Heart left ventricle (tissue), 16 donors: ENCODE measurements around the gene ZNF835. TPM values are rescaled to one million over a fixed set of nuclear protein-coding genes. Genes with fewer than 3 reads are reported as not detected.
"Not testable (repeated sequence)": the region's sequence is repeated elsewhere in the genome, so short reads cannot be mapped to it uniquely, and the experiment has no call there.

Experiments
- ATAC-seq, 4 donors: fragments of 200-7000 bp; cut with Tn5 transposase; one replicate each; pipeline ENCODE4 v1.9.1; 2020 to 2022; ENCODE audit warnings: moderate library complexity in 4 of 4, mild to moderate bottlenecking in 3 of 4, moderate number of reproducible peaks in 1 of 4
- DNase-seq, 5 donors: peaks; one replicate each; pipeline ENCODE4 v3.0.0-alpha.2; 2020
- H3K27ac ChIP-seq, 12 donors: fragments of 200-600 bp; sonication (generic) in 4 of 12; one replicate each; pipeline versions ENCODE4 v1.5.0 to v1.8.0; 2016 to 2022; ENCODE audit warnings: mild to moderate bottlenecking in 2 of 12
- H3K27me3 ChIP-seq, 9 donors: fragments of 200-600 bp; sonication (generic) in 2 of 9; one replicate each; pipeline versions ENCODE4 v1.5.1 to v1.8.0; 2016 to 2022; ENCODE audit warnings: mild to moderate bottlenecking in 3 of 9
- H3K36me3 ChIP-seq, 9 donors: fragments of 200-600 bp; sonication (generic) in 2 of 9; one replicate each; pipeline versions ENCODE4 v1.5.0 to v1.8.0; 2018 to 2022; ENCODE audit warnings: mild to moderate bottlenecking in 2 of 9
- H3K4me1 ChIP-seq, 12 donors: fragments of 200-600 bp; sonication (generic) in 4 of 12; one replicate each; pipeline versions ENCODE4 v1.5.0 to v1.8.0; 2016 to 2022; ENCODE audit warnings: mild to moderate bottlenecking in 3 of 12
- H3K4me3 ChIP-seq, 12 donors: fragments of 200-600 bp; sonication (generic) in 4 of 12; one replicate each; pipeline versions ENCODE4 v1.5.0 to v1.8.0; 2017 to 2022; ENCODE audit warnings: mild to moderate bottlenecking in 9 of 12, moderate library complexity in 4 of 12
- H3K9me3 ChIP-seq, 12 donors: fragments of 200-600 bp; sonication (generic) in 4 of 12; one replicate each; pipeline versions ENCODE4 v1.5.0 to v1.8.0; 2016 to 2022; ENCODE audit warnings: mild to moderate bottlenecking in 1 of 12
- POLR2A ChIP-seq, 2 donors: fragments of 450-650 bp; IDR thresholded peaks; one replicate each; pipeline ENCODE4 v1.6.1; 2017; ENCODE audit warnings: antibody characterized with exemption in 2 of 2, mild to moderate bottlenecking in 2 of 2, moderate library complexity in 2 of 2
- WGBS, 4 donors: extraction: QIAGEN DNeasy Blood & Tissue Kit in 2 of 4; methylation state at CpG; one replicate each; pipeline versions ENCODE4 v1.1.5 to v1.1.7; 2013 to 2018; 5-methylcytosine and 5-hydroxymethylcytosine counted together
- intact Hi-C, 10 donors: fragments of 100-400 bp; cut with DNase I; formaldehyde crosslinking; loops; one replicate each; pipeline versions ENCODE4 v1.11.1 to v1.14.2; 2022
- polyA plus RNA-seq, 2 donors: library from polyadenylated mRNA; stranded (reverse); fragments of 200-250 nt; gene quantifications; one replicate each; pipeline ENCODE4 v1.2.3, GENCODE V29; 2013
- total RNA-seq, 9 donors: library from RNA; depleted of rRNA in 2 of 9; stranded (reverse); fragments of >200 nt in 2 of 9; fragmentation: NEBNext Ultra II Directional in 3 of 9; extraction: Animal tissue kit (Norgen Biotek cat#: 25700) in 3 of 9; gene quantifications; one replicate each; pipeline versions ENCODE4 v1.1.0 to v1.2.4, GENCODE V29; 2016 to 2023
- TF ChIP-seq, protein P1 (sequence below), 12 donors: fragments of 200-600 bp; sonication (generic) in 4 of 12; IDR thresholded peaks; one replicate each; pipeline versions ENCODE4 v1.5.0 to v1.8.0; 2018 to 2022; ENCODE audit warnings: antibody characterized with exemption in 12 of 12, mild to moderate bottlenecking in 5 of 12
- donor health status: ischemic (EF 13 %, LVEDD 7.1; RV severe dilation, severe dysfunction).
- donor health status: healthy with polysubstance abuse.
- donor health status: DM: no; HTN: yes; CAD: no.
- donor health status: DM: no; HTN: no; CAD: no.
- donor health status: ischemic (EF 25% LVEDD 6.9; RV normal size, moderate dysfunction).
- donor health status: ischemic (EF 25% LVEDD 5.7; RV mildly dilated, moderate dysfunction).
- donor health status: healthy.
- donor health status: DM: yes; HTN: yes; CAD: no.
- donor health status: ischemic (EF 35%, LVEDD 5.7; RV mildly dilated, moderate dysfunction).
- donor health status: nonischemic (EF 11% LVEDD 7.7; RV severe dilation, severe dysfunction).
- donor health status: DM: yes; HTN: yes; CAD: no.
- donor health status: PGD.
- donor health status: ischemic (EF 29% LVEDD 5.4; RV normal size, mild dysfunction).
- donor health status: nonischemic (EF 23%, LVEDD 6.1; RV moderate dilation, normal function).

ZNF835 gene
- total and polyA plus RNA-seq, 11 donors: 1.2 to 16.0 (median 4.7) TPM

DNA sequence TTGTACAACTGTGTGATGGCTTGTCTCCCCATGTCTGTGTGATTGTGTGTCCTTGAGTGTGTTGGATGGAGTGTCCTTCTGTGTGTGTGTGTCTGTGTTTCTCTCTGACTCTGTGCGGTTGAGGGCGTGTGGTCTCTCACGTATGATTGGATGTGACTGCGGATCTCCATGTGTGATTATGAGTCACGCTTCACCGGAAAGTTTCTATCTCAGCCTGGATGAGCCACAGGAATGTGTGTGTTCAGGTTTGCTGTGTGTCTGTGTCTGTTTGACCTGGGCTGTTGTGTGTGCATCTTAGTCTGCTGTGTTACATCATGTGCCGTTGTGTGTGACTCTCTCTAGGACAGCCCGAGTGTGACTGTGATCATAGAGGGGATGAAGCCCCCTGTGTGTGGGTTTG is 15.5 kb upstream of the ZNF835 start:
- H3K36me3 ChIP-seq: no peaks in the 10 kb centered on the region
- ATAC-seq: no peak
- no peaks in the 10 kb centered on the region for H3K9me3 ChIP-seq
- no peak overlapping the region for H3K4me3 ChIP-seq
- intact Hi-C loops: no loop called here
- no peaks in the 10 kb centered on the region for H3K27me3 ChIP-seq
- DNase-seq: no peak
- no peak overlapping the region for H3K27ac ChIP-seq
- no peak for TF ChIP-seq POLR2A (IDR thresholded peaks at IDR 0.05)
- TF ChIP-seq, protein P1, sequence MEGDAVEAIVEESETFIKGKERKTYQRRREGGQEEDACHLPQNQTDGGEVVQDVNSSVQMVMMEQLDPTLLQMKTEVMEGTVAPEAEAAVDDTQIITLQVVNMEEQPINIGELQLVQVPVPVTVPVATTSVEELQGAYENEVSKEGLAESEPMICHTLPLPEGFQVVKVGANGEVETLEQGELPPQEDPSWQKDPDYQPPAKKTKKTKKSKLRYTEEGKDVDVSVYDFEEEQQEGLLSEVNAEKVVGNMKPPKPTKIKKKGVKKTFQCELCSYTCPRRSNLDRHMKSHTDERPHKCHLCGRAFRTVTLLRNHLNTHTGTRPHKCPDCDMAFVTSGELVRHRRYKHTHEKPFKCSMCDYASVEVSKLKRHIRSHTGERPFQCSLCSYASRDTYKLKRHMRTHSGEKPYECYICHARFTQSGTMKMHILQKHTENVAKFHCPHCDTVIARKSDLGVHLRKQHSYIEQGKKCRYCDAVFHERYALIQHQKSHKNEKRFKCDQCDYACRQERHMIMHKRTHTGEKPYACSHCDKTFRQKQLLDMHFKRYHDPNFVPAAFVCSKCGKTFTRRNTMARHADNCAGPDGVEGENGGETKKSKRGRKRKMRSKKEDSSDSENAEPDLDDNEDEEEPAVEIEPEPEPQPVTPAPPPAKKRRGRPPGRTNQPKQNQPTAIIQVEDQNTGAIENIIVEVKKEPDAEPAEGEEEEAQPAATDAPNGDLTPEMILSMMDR (IDR thresholded peaks at IDR 0.05): no peak
- H3K4me1 ChIP-seq: no peaks in the 10 kb centered on the region
- 71 to 77% (median 71%) methylated on average over 7 to 8 of the region's 8 CpGs for WGBS, 4 donors

DNA sequence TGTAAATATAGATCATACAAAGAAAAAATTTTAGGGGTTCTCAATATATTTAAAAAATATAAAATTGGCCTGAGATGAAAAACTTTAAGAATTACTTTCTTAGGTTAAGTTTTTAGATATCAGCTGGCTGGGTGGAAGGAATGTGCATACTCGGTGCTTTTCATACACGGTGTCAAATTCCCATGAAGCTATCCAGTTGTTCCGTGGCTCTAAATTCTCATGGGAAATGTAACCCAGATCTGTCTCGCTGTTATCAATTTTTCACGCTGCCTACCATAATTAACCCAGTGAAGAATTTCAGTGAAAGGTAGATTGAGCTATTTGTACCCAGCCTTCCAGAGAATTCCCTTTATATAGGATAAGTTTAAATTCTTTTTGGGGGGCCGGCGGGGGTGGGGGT is 11.6 kb upstream of the ZNF835 start:
- Histone ChIP-seq H3K4me3 (no peak overlapping the region), H3K4me1 (no peaks in the 10 kb centered on the region), H3K36me3 (no peaks in the 10 kb centered on the region), H3K27me3 (no peaks in the 10 kb centered on the region), H3K27ac (no peak overlapping the region), H3K9me3 (no peaks in the 10 kb centered on the region)
- ATAC-seq: no peak
- intact Hi-C loops: no loop called here
- no peak for TF ChIP-seq POLR2A (IDR thresholded peaks at IDR 0.05)
- TF ChIP-seq, protein P1 (IDR thresholded peaks at IDR 0.05): no peak
- no peak for DNase-seq
- WGBS, 4 donors: 31 to 44% (median 33%) methylated on average over 7 of the region's 7 CpGs

- intact Hi-C loops: no loop called here
- ATAC-seq (no peak), DNase-seq (no peak)
- H3K4me3 ChIP-seq: no peak overlapping the region
- H3K4me1 ChIP-seq: no peaks in the 10 kb centered on the region
- no peak overlapping the region for H3K27ac ChIP-seq
- 60 to 74% (median 65%) methylated on average over 8 of the region's 8 CpGs for whole genome bisulfite sequencing, 4 donors
- H3K27me3 ChIP-seq: no peaks in the 10 kb centered on the region
- TF ChIP-seq POLR2A (IDR thresholded peaks at IDR 0.05): no peak
- TF ChIP-seq, protein P1 (IDR thresholded peaks at IDR 0.05): no peak
- no peaks in the 10 kb centered on the region for H3K9me3 ChIP-seq
- no peaks in the 10 kb centered on the region for H3K36me3 ChIP-seq
Measured at GRCh38 chr19:56681702-56682101, 10.1 kb upstream of the ZNF835 start.

GRCh38 chr19:56678205-56678604 is 6.6 kb upstream of the ZNF835 start:
- Histone ChIP-seq H3K27ac (no peak overlapping the region), H3K27me3 (no peaks in the 10 kb centered on the region), H3K4me1 (no peaks in the 10 kb centered on the region), H3K36me3 (no peaks in the 10 kb centered on the region), H3K4me3 (no peak overlapping the region), H3K9me3 (no peaks in the 10 kb centered on the region)
- intact Hi-C loops: no loop called here
- 71 to 86% (median 83%) methylated on average over 8 of the region's 8 CpGs for WGBS, 4 donors
- DNase-seq (no peak), ATAC-seq (no peak)
- TF ChIP-seq POLR2A (IDR thresholded peaks at IDR 0.05): no peak
- TF ChIP-seq, protein P1 (IDR thresholded peaks at IDR 0.05): no peak

DNA sequence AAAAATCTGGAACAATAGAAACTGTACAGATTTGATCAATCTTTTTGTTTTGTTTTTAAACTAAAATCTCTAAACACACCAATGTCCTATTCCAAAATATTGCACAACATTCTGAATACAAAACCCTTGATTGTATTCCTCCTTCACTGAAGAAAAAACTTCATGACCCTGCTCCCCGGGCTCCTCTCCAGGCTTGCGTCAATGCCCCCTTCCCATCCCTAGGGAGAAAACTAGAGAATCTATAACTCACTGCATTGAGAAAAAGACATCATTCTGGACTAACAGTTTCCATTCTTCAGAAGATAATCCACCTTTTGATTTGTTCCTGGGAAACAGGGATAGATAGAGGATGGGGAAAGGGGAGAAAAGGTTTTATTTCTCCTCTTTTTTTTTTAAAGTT is 1.1 kb upstream of the ZNF835 start:
- DNase-seq: peak in 1 of 5 donors; percentile 45
- not testable (repeated sequence) for H3K4me3 ChIP-seq, H3K27me3 ChIP-seq, H3K27ac ChIP-seq, H3K36me3 ChIP-seq, H3K9me3 ChIP-seq, ATAC-seq
- WGBS, 4 donors: 77 to 90% (median 83%) methylated on average over 2 of the region's 2 CpGs
- intact Hi-C loops: loop anchor here in 2 of 10 donors (5.0 kb wide), 2 partner anchors 75 to 165 kb away; partner anchors contain the start of genes ZNF471 (in 1 of the 2) and ZNF71 (in 1 of the 2)
- H3K4me1 ChIP-seq: peaks cover 0 to 20% (median 12%) of the 10 kb centered on the region in 12 donors
